HL-60/S4 (cell line): ENCODE results near the gene PAK5.

Source experiments
- in situ Hi-C: fragments of 300-500 bp; cut with MboI; formaldehyde crosslinking; loops from 2 replicates; pipeline ENCODE4 v1.14.3; 2022; ENCODE audit warnings: low sequenced_read_pairs

The PAK5 gene

GRCh38 chr20:9838378-9839295 lies at the start of gene PAK5:
PAK5 (minus strand) TSS chr20:9839076; CDS start chr20:9644328, 194,748 bp downstream.
- in situ Hi-C loops, result no loop called here

GRCh38 chr20:9887706-9888105 lies 48.8 kb upstream of the PAK5 start:
- in situ Hi-C loops, result no loop called here

GRCh38 chr20:9886227-9886626 lies 47.4 kb upstream of the PAK5 start:
- in situ Hi-C loops, result no loop called here

- in situ Hi-C loops, result no loop called here
Observed at GRCh38 chr20:9884666-9885065, 45.8 kb upstream of the PAK5 start.

- in situ Hi-C loops, result no loop called here
Observed at GRCh38 chr20:9884061-9884460, 45.2 kb upstream of the PAK5 start.

- in situ Hi-C loops, result no loop called here
Observed at GRCh38 chr20:9877932-9878495, 39.1 kb upstream of the PAK5 start.

GRCh38 chr20:9867196-9867980 lies 28.5 kb upstream of the PAK5 start:
- in situ Hi-C loops, result no loop called here

- in situ Hi-C loops, result no loop called here
Observed at GRCh38 chr20:9852566-9852965, 13.7 kb upstream of the PAK5 start.

- in situ Hi-C loops, result no loop called here
Observed at GRCh38 chr20:9839626-9840025, 750 bp upstream of the PAK5 start.

- in situ Hi-C loops, result no loop called here
Observed at GRCh38 chr20:9838035-9838377, 870 bp downstream of the PAK5 start.

GRCh38 chr20:9837634-9838033 lies 1.2 kb downstream of the PAK5 start:
- in situ Hi-C loops, result no loop called here

- in situ Hi-C loops, result no loop called here
Observed at GRCh38 chr20:9835302-9835701, 3.6 kb downstream of the PAK5 start.

GRCh38 chr20:9831032-9831431 lies 7.8 kb downstream of the PAK5 start:
- in situ Hi-C loops, result no loop called here

- in situ Hi-C loops, result no loop called here
Observed at GRCh38 chr20:9829835-9830234, 9.0 kb downstream of the PAK5 start.

- in situ Hi-C loops, result no loop called here
Observed at GRCh38 chr20:9817654-9818053, 21.2 kb downstream of the PAK5 start.

- in situ Hi-C loops, result no loop called here
Observed at GRCh38 chr20:9815632-9816031, 23.2 kb downstream of the PAK5 start.

- in situ Hi-C loops, result no loop called here
Observed at GRCh38 chr20:9810738-9811137, 28.1 kb downstream of the PAK5 start.

GRCh38 chr20:9809271-9809670 lies 29.6 kb downstream of the PAK5 start:
- in situ Hi-C loops, result no loop called here

GRCh38 chr20:9808166-9808565 lies 30.7 kb downstream of the PAK5 start:
- in situ Hi-C loops, result no loop called here

GRCh38 chr20:9807136-9807535 lies 31.7 kb downstream of the PAK5 start:
- in situ Hi-C loops, result no loop called here

- in situ Hi-C loops, result no loop called here
Observed at GRCh38 chr20:9800421-9800820, 38.5 kb downstream of the PAK5 start.

- in situ Hi-C loops, result no loop called here
Observed at GRCh38 chr20:9794831-9795230, 44.0 kb downstream of the PAK5 start.
